GM04504 (cell line): ENCODE data around the gene DNAJC30.
"Not testable (repeated sequence)": the region's sequence is repeated elsewhere in the genome, so short reads cannot be mapped to it uniquely, and the experiment has no call there.

Experiments
- DNase-seq: peaks from one replicate; pipeline ENCODE4 v3.0.0-alpha.2; 2012; ENCODE audit warnings: low read depth

The DNAJC30 gene

DNA sequence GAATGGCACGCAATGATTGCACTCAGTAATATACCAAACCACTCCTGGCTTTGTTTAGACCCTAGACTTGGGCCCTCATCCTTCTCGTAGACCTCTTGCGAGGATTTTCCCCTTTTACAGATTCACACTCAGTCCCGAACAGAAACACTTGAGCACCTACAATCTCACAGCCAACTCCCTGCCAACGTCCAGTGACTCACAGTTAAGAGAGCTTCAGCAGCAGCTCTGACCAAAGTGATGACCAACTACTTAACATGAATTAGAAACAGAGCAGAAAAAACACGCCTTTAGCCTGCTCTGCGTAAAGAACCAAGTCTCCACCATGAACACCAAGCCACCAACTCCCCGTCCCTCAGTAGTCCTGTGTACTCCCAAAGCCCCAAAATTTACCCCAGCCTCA is 2.2 kb downstream of the DNAJC30 start:
- DNase-seq, result no peak

DNA sequence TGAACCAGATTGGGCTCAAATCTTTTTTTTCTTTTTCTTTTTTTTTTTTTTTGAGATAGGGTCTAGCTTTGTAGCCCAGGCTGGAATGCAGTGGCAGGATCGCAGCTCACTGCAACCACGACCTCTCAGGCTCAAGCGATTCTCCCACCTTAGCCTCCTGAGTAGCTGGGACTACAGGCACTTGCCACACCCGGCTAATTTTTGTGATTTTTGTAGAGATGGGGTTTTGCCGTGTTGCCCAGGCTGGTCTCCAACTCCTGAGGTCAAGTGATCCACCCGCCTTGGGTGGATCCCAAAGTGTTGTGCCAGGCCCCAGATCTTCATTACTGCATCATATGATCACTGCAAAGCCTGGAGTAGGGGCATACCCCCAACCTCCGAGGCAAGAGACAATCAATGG is 2.8 kb downstream of the DNAJC30 start:
- no peak for DNase-seq

DNA sequence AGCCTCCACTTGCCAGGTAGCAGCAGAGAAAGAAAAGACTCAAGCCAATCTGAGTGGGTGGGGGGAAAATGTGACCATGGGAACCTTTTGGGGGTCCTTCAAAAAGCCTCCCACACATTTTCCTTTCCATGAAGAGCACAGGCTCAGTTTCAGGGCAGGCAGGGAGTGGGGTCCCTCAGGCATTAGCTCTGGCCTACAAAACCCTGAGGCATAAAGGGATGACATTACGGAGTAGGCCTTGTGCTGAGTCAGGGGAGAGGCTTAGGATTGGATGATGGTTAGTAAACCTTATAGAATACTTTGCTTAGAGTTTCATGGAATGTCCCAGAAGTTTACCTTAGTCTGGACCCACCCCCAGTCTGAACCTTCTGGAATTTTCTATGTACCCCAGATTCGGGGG is 3.5 kb downstream of the DNAJC30 start:
- DNase-seq, result no peak

DNA sequence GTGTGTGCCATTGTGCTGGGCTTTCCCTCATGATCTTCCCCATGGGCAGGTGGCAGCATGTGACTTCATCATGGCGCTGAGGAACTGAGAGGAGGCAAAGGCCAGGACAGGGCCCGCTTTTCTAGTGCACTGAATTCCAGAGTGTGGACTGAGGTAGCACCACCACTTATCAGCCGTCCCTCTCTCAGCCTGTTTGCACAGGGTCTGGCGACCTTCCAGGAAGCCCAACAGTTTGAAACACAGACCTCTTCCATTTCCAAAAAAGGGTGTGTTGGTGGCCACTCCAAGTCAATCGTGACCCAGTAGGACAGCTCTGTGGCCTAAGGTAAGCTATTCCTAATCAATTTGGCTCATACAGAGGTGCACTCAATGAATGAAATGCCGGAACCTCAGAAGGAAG is 4.4 kb downstream of the DNAJC30 start:
- no peak for DNase-seq

DNA sequence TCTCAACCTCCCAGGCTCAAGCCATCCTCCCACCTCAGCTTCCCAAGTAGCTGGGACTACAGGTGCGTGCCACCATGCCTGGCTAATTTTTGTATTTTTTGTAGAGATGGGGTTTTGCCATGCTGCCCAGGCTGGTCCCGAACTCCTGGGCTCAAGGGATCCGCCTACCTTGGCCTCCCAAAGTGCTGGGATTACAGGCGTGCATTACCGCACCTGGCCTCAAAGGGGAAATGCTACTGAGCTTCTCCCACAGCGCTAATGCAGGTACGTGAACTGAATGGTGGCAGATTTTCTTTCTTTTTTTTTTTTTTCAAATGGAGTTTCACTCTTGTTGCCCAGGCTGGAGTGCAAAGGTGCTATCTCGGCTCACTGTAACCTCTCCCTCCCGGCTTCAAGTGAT is 7.2 kb downstream of the DNAJC30 start:
- DNase-seq, result not testable (repeated sequence)

DNA sequence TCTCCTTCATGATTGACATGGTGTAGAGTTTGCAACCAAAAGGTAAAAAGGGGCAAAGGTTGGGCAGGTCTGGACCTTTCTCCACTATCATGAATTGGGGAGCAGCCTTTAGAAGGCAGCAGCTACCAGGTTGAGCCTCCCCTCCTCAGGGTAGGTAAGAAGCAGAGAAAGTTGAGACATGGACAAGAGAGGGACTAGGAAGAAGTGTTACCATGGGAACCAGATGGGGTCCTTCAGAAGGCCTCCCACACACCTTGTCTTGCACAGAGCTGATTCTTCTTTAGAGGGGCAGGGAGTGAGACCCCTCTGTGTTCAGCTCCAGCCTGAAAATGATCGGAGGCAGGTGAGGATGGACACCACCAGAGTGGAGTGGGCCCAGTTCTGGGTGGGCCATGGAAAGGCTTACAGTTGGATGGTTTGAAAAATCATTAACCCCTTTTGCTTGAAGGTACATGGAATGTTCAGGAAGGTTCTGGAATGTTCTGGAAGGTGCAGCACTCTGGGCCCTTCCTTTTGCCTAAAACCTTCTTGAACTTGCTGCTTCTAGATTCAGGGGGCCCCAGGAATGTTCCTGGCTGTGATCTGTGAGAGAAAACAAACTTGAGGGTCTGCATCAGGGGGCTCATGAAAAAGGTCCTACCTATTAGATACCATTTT is 8.7 kb downstream of the DNAJC30 start:
- no peak for DNase-seq

DNA sequence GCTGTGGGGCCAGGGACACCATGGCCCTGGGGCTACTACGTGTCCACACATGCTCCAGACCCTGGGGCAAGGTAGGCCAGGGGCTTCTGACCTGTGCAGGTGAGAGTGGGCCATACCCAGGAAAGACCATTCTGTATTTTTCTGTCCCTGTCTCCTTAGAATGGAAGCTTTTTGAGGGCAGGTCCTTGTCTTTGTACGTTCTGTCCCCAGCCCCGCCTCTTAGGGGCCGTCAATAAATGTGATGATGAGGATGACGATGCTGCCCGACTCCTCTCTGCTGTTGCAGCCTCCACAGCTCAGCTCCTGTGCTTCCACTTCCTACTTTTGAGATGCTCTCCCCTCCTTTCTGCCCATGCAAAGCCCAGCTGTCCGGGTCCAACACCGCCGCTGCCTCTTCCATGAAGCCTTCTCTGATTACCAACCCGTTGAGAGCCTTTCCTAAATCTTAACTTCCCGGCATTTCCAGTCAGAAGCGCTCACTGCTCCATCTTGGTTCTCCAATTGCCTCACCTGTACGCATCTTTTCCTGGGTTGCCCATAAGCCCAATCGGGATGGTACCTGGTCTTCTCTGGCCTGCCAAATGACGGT is 11.3 kb downstream of the DNAJC30 start:
- DNase-seq, result no peak

DNA sequence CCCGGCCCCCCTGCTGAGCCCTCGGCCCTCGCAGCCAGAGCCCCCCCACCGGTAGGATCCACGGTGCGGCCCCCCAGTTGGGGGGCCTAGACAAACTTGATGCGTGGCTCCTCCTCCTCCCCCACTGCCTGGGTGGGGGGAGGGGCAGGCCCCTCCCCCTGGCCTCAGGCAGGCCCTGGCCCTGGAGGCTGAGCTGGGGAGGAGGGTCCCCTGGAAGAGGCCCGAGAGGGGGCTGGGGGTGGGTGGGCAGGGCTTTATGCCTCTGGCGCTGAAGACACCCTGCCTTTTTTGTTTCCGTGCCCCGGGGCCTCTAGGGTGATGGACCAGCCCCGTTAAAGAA is 12.0 kb downstream of the DNAJC30 start:
- no peak for DNase-seq

DNA sequence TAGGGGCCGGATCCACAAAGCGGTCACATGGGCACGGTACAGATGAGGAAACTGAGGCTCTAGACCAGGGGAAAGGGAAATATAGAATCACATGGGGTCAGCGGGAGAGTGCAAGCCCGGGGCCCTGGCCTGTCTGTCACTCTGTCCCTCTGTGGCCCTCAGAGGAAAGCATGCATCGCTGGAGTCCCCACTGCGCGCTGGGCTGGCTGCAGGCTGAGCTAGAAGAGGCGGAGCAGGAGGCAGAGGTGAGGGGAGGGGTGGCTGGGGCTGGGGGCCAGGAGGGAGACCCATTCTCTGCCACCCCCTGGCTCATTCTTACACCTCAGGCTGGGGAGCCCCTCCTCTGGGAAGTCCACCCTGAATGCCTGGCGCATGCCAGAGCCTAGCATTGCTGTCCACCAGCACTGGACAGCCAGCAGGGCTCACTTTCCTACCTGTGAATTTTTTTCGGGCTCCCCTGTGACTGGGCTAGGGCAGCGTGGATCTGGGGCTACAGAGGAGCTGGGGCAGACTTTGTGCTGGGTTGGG is 13.3 kb downstream of the DNAJC30 start:
- no peak for DNase-seq

DNA sequence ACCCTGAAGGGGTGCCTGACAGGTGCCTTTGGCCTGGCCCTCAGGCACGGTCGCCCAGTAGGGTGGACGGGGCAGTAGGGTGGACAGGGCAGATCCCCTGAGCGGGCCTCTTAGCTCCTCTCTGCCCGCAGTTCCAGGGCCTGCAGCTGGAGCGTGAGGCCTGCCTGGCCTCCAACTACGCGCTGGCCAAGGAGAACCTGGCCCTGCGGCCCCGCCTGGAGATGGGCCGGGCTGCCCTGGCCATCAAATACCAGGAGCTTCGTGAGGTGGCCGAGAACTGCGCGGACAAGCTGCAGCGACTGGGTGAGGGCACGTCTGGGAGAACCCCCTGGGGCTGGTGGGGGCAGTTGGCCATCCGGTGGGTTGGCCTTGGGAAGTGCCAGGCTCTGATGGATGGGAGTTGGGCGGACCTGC is 14.0 kb downstream of the DNAJC30 start:
- DNase-seq, result no peak

DNA sequence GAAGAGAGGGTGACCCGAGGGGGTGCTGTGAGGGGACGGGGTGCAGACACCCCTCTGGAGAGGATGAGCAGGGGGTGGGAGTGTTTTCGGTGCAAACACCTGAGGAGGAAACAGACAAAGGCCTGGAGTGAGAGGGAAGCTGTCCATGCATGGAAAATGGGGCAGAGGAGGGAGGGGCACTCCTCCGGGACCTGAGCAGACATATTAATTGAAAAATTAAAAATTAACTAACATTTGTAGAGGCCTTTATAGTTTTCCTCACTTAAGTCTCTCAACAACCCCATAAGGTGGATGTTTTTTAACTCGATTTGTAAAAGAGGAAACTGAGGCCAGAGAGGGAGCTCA is 14.4 kb downstream of the DNAJC30 start:
- DNase-seq, result no peak

DNA sequence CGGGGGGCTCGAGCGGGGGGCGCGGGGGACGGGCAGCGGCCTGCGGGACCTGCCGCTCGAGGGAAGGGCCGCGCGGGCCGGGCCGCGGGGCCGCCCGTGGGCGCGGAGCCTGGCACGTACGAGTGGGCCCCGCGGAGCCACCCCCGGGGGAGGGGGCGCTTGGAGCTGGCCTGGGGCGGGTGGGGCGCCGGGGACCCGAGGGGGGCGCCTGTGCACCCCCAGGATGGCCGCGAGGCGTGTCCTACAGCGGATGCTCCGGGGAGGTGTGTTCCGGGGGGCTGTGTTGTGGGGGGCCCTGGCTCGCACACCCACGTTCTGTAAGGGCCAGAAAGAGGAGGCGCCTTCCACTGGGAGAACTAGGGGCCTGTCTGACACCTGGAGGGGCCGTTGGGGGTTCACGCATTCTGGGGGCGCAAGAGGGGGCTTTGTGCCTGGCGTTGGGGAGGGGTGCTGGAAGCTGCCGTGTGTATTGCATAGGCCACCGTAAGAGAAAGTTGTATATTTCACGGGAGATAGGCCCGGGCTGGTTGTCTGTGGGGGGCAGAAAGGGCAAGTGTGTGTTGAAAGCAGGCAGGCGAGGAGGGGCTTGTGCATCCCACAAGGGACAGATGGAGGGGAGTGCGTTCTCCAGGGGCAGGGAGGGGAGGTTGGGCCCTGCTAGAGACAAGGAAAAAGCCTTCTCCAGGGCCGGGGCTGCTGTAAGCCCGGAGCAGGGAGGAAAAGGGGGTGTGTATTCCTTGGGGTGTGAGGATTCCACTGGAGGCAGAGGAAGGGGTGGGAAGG is 15.0 kb downstream of the DNAJC30 start:
- DNase-seq, result no peak

DNA sequence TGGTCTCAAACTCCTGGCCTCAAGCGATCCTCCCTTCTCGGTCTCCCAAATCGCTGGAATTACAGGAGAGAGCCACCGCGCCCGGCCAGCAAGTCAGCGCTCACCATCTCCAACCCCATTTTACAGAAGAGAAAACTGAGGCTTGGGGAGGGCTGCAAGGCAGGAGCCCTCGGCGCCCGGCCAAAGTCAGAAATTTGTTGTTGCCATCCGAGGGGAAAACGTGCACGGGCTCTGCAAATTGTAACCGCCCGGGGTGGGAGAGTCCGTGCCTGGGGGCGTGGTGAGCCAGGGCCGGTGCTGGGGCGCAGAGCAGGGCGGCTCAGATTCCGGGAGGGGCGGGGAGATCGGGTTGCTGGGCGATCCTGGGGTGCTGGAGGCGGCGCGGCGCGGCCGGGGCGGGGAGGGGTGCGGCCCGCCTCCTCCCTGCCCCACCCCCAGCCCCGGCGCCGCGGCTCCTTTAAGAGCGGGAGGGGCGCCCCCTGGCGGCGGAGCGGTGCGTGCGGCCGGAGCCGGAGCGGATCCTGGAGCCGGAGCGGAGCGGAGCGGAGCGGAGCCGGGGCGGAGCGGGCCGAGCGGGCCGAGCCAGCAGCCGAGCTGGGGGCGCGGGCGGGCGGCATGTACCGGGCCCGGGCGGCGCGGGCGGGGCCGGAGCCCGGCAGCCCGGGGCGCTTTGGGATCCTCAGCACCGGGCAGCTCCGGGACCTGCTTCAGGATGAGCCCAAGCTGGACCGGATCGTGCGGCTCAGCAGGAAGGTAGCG is 15.7 kb downstream of the DNAJC30 start, which contains the start of gene VPS37D:
VPS37D (plus strand) TSS at position 488 of the 759 bp plus-strand sequence; CDS start at position 616, 128 bp downstream.
- DNase-seq, result peak; percentile 76

DNA sequence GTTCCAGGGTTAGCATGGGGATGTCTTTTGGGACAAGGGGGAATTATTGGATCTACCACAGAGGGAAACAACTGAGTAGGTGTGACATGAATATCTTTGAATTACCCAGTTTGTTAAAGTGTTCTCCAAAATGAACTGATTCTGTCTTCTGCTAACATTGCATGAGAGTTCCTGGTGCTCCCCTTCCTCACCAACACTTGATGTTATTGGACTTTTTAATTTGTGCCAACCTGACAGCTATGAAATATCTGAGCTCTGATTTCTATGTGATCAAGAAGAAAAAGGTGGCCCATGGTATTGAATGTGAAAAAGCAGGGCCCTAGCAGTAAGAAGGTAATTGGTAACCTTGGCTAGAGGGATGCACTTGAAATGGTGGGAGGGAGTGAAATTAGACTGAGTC is 20.2 kb downstream of the DNAJC30 start:
- no peak for DNase-seq

DNA sequence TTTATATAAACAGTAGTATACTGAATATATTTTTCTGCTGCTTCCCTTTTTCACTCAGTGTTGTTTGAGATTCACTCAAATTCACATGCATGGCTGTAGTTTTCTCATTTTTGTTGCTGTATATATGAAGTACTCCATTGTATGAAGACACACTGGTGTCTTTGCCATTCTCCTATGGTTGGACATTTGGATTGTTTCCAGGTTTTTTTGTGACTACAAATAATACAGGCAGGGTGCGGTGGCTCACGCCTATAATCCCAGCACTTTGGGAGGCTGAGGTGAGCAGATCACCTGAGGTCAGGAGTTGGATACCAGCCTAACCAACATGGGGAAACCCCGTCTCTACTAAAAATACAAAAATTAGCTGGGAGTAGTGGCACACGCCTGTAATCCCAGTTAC is 22.7 kb downstream of the DNAJC30 start:
- DNase-seq, result not testable (repeated sequence)

DNA sequence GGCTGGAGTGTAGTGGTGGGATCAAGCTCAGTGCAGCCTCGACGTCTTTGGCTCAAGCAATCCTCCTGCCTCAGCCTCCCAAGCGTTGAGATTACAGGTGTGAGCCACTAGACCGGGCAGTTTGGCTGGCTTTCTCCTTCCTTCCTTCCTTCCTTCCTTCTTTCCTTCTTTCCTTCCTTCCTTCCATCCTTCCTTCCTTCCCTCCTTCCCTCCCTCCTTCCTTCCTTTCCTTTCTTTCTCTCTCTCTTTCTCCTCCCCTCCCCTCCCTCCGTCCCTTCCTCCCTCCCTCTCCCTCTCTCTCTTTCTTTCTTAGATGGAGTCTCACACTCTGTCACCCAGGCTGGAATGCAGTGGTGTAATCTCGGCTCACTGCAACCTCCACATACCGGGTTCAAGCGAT is 23.3 kb downstream of the DNAJC30 start:
- no peak for DNase-seq

DNA sequence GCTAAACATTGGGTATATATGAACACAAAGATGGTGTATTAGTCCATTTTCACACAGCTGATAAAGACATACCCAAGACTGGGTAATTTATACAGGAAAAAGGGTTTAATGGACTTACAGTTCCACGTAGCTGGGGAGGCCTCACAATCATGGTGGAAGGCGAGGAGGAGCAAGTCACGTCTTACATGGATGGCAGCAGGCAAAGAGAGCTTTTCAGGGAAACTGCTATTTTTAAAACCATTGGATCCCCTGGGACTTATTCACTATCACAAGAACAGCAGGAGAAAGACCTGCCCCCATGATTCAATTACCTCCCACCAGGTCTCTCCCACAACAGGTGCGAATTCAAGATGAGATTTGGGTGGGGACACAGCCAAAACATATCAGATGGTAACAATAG is 27.9 kb downstream of the DNAJC30 start:
- DNase-seq, result not testable (repeated sequence)

DNA sequence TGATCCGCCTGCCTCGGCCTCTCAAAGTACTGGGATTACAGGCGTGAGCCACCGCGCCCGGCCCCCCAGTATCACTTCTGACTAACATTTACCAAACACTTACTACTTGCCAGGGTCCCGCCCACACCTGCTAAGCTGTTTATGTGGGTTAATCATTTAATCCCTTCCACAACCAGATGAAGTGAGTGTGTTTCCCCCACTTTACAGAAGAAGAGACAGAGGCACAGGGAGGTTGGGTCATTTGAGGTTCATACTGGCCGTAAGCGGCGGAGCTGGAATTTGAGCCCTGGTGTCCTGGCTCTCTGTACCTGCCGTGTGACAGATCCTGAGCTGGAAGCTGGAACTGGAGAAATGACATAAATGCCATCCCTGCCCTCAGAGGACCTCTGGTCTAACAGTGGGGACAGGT is 30.7 kb downstream of the DNAJC30 start:
- no peak for DNase-seq

DNA sequence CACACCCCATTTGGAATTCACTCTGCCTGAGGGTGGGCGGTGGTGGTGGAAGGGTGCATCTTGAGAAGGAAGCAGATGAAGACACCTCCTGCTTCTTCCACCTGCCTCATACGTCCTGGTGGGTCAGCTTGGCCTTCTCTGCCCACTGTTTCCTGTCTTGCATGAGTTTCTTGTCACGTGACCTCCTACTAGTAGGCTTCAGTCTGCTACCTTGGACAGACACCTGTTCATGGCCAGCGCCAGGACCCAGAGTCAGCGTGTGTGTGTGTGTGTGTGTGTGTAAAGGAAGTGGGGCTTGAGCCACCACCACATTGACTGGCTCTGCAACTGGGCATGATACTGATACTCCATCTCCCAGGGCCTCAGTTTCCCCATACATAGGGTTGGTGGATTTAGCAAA is 32.7 kb downstream of the DNAJC30 start:
- DNase-seq, result no peak

DNA sequence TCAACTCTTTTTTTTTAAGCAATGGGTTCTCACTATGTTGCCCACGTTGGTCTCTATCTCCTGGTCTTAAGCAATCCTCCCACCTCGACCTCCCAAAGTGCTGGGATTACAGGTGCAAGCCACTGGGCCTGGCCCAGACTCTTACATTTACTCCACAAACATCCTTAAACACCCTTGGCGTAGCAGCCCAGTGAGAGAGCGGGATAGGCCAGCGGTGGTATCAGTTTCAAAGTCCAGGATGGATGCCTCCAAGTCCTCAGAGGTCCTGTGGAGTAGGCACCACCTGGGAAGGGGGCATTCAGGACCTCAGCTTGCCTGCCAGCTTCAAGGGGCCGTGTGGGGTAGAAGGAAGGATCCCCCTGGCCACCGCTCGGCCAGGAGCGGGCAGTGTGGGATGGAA is 33.7 kb downstream of the DNAJC30 start:
- DNase-seq, result no peak

DNA sequence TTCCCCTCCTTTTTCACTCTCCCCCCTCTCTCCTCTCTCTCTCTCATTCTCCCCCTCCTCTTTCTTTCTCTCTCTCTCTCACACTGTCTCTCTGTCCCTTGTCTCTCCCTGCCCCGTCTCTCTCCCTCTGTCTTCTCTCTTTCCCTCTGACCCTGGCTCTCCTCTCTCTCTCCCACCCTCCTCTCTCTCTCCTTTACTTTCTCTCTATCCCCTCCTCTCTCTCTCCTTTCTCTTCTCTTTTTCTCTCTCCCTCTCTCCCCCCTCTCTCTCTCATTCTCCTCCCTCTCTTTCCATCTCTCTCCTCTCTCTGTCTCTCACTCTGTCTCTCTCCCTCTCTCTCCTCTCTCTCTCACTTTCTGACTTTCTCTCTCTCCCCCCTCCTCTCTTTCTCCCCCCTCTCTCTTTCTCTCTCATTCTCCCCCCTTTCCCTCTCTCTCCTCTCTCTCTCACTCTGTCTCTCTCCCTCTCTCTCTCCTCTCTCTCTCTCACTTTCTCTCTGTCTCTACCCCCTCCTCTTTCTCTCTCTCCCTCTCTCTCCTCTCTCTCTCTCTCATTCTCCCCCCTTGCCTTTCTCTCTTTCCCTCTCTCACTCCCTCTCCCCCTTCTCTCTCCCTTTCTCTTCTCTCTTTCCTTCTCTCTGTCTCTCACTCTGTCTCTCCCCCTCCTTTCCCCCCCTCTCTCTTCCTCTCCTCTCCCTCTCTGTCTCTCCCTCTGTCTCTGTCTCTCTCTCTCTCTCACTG is 34.5 kb downstream of the DNAJC30 start:
- DNase-seq, result no peak
